Tibial artery (tissue), 4 donors: ENCODE data around the gene FRS2.
A peak's percentile ranks its signal among the peaks of the same experiment; 100 is the strongest.

Experiments
- DNase-seq, 2 donors: peaks; one replicate each; pipeline ENCODE4 v3.0.0-alpha.2; 2019
- H3K27ac ChIP-seq, 2 donors: fragments of 200-600 bp; sonication (generic) in 1 of 2; 1 replicate in 1 of 2; 2 replicates in 1 of 2; pipeline ENCODE4 v1.5.1; 2018 to 2019; ENCODE audit warnings: mild to moderate bottlenecking in 1 of 2
- H3K27me3 ChIP-seq, 2 donors: fragments of 200-600 bp; sonication (generic) in 1 of 2; one replicate each; pipeline versions ENCODE4 v1.5.1 to v1.6.0; 2016 to 2019
- H3K36me3 ChIP-seq, 3 donors: fragments of 200-600 bp; sonication (generic) in 2 of 3; one replicate each; pipeline ENCODE4 v1.5.1; 2016 to 2019; ENCODE audit warnings: mild to moderate bottlenecking in 2 of 3
- H3K4me1 ChIP-seq, 4 donors: fragments of 200-600 bp; sonication (generic) in 2 of 4; 1 replicate in 3 of 4; 2 replicates in 1 of 4; pipeline ENCODE4 v1.5.1; 2016 to 2019
- H3K4me3 ChIP-seq, 2 donors: fragments of 200-600 bp; sonication (generic) in 1 of 2; 1 replicate in 1 of 2; 2 replicates in 1 of 2; pipeline ENCODE4 v1.5.1; 2018 to 2019; ENCODE audit warnings: mild to moderate bottlenecking in 2 of 2
- H3K9me3 ChIP-seq, 3 donors: fragments of 200-600 bp; sonication (generic) in 1 of 3; one replicate each; pipeline ENCODE4 v1.5.1; 2016 to 2019
- CTCF ChIP-seq, 2 experiments: fragments of 200-600 bp in 1 of 2; fragments of 450-650 bp in 1 of 2; IDR thresholded peaks; one replicate each; pipeline ENCODE4 v1.5.1; 2017 to 2019; ENCODE audit warnings: antibody characterized with exemption in 2 of 2, mild to moderate bottlenecking in 1 of 2, moderate library complexity in 1 of 2
- intact Hi-C: fragments of 100-400 bp; cut with DNase I; formaldehyde crosslinking; loops from one replicate; pipeline ENCODE4 v1.15.0; 2023; ENCODE audit warnings: low total_unique reads

FRS2 gene

GRCh38 chr12:69468237-69469026, 1.8 kb upstream of the FRS2 start:
- no peaks in the 10 kb centered on the region for H3K36me3 ChIP-seq
- intact Hi-C loops, result no loop called here
- no peak overlapping the region for H3K4me3 ChIP-seq
- TF ChIP-seq CTCF (IDR thresholded peaks at IDR 0.05), result no peak
- no peaks in the 10 kb centered on the region for H3K27me3 ChIP-seq
- H3K4me1 ChIP-seq, result peaks cover 0 to 26% (median 24%) of the 10 kb centered on the region in 4 donors
- DNase-seq, result no peak
- H3K9me3 ChIP-seq, result no peaks in the 10 kb centered on the region
- H3K27ac ChIP-seq, result no peak overlapping the region

GRCh38 chr12:69469854-69470188, 367 bp upstream of the FRS2 start:
- Histone ChIP-seq H3K9me3 (no peaks in the 10 kb centered on the region), H3K4me1 (peaks cover 0 to 39% (median 36%) of the 10 kb centered on the region in 4 donors), H3K36me3 (no peaks in the 10 kb centered on the region), H3K4me3 (peak overlapping the region; percentile 77 to 99), H3K27me3 (no peaks in the 10 kb centered on the region), H3K27ac (peak overlapping the region; percentile 94 to 99)
- intact Hi-C loops, result loop anchor here (5.0 kb wide), 2 partner anchors 38 to 97 kb away; no protein-coding TSS in a partner anchor
- no peak for TF ChIP-seq CTCF (IDR thresholded peaks at IDR 0.05)
- no peak for DNase-seq

GRCh38 chr12:69471076-69471430, 865 bp downstream of the FRS2 start:
- DNase-seq, result no peak
- H3K36me3 ChIP-seq, result no peaks in the 10 kb centered on the region
- TF ChIP-seq CTCF (IDR thresholded peaks at IDR 0.05), result no peak
- peaks cover 0 to 51% (median 39%) of the 10 kb centered on the region in 4 donors for H3K4me1 ChIP-seq
- intact Hi-C loops, result loop anchor here (5.0 kb wide), 2 partner anchors 39 to 96 kb away; no protein-coding TSS in a partner anchor
- peak overlapping the region; percentile 77 to 99 for H3K4me3 ChIP-seq
- peak overlapping the region; percentile 94 to 99 for H3K27ac ChIP-seq
- H3K27me3 ChIP-seq, result no peaks in the 10 kb centered on the region
- H3K9me3 ChIP-seq, result no peaks in the 10 kb centered on the region

GRCh38 chr12:69471667-69472385, 1.6 kb downstream of the FRS2 start:
- intact Hi-C loops, result loop anchor here (5.0 kb wide), 2 partner anchors 40 to 95 kb away; no protein-coding TSS in a partner anchor
- peak overlapping the region in 1 of 2 donors; percentile 8 for H3K27ac ChIP-seq

GRCh38 chr12:69473262-69473661, 3.1 kb downstream of the FRS2 start:
- intact Hi-C loops, result loop anchor here (5.0 kb wide), 2 partner anchors 41 to 94 kb away; no protein-coding TSS in a partner anchor
- no peak for TF ChIP-seq CTCF (IDR thresholded peaks at IDR 0.05)

More at GRCh38 chr12:69471667-69472385, 1.6 kb downstream of the FRS2 start:
- H3K27me3 ChIP-seq, result no peaks in the 10 kb centered on the region
- no peak for TF ChIP-seq CTCF (IDR thresholded peaks at IDR 0.05)
- peaks cover 0 to 59% (median 44%) of the 10 kb centered on the region in 4 donors for H3K4me1 ChIP-seq
- H3K9me3 ChIP-seq, result no peaks in the 10 kb centered on the region
- no peak for DNase-seq
- no peaks in the 10 kb centered on the region for H3K36me3 ChIP-seq
- peak overlapping the region; percentile 77 to 99 for H3K4me3 ChIP-seq

More at GRCh38 chr12:69473262-69473661, 3.1 kb downstream of the FRS2 start:
- Histone ChIP-seq H3K36me3 (no peaks in the 10 kb centered on the region), H3K27ac (peak overlapping the region; percentile 71 to 80), H3K4me1 (peaks cover 0 to 63% (median 45%) of the 10 kb centered on the region in 4 donors), H3K27me3 (no peaks in the 10 kb centered on the region), H3K4me3 (peak overlapping the region in 1 of 2 donors; percentile 12), H3K9me3 (no peaks in the 10 kb centered on the region)
- DNase-seq, result no peak
